HG03108 (cell line): ENCODE data around the gene XRCC5.
"Not testable (repeated sequence)": the region's sequence is repeated elsewhere in the genome, so short reads cannot be mapped to it uniquely, and the experiment has no call there.

Experiments
- ATAC-seq: cut with Tn5 transposase; IDR thresholded peaks from one replicate; pipeline ENCODE4 v1.9.1; 2021; ENCODE audit warnings: moderate library complexity; ENCODE audit not compliant: unreplicated experiment

XRCC5 gene

DNA sequence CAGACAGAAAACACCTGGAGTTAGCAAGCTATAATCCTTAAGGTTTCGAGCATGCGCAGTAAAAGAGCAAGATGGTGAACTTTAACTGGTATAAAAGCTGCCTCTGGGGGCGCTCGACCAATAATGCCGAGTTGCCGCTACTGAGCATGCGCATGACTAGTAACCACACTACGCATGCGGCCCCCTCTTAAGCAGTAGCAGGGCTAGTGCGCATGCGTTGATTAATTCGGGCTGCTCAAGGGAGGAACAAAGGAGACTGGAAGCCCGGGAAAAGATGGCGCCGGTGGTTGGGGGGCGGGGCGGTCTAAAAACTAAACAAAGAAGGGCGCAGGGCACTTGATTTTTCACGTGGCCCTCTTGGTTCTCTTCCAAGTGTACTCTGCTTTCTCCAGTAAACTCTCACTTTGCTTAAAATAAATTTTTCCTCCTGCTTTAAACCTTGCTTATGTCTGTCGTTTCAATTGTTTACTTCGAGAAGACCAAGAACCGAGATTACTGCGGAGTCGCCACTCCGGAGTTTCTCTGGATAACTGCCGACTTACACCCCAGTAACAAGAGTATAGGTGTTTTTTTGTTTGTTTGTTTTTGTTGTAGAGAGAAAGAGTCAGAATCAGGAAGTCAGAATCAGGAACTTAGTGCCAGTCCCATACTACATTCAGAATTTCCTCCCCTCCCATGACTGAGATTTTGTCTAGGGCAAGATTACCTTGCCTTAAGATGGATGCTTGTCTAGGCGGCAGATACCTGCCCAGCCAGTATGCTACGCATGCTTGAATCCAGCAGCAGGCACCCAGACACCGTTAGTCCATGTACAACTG is 5.8 kb downstream of the XRCC5 start:
- ATAC-seq, result peak; percentile 36

DNA sequence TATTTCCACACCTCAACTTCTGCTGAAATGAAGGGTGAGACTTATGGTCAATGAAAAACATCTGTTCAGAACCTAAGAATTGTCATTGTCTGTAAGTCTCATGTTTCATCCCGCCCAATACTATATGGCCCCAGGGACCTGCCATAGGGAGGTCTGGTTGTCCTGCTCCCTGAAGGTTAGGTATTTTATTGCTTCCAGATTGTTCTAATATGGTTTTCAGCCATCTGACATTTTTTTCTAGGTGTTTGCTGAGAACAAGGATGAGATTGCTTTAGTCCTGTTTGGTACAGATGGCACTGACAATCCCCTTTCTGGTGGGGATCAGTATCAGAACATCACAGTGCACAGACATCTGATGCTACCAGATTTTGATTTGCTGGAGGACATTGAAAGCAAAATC is 7.3 kb downstream of the XRCC5 start:
- ATAC-seq, result no peak

- ATAC-seq, result no peak
Measured at GRCh38 chr2:216117561-216118340, 8.6 kb downstream of the XRCC5 start.

- no peak for ATAC-seq
Measured at GRCh38 chr2:216118474-216118873, 9.3 kb downstream of the XRCC5 start.

GRCh38 chr2:216119146-216119545 is 10.0 kb downstream of the XRCC5 start:
- ATAC-seq, result no peak

DNA sequence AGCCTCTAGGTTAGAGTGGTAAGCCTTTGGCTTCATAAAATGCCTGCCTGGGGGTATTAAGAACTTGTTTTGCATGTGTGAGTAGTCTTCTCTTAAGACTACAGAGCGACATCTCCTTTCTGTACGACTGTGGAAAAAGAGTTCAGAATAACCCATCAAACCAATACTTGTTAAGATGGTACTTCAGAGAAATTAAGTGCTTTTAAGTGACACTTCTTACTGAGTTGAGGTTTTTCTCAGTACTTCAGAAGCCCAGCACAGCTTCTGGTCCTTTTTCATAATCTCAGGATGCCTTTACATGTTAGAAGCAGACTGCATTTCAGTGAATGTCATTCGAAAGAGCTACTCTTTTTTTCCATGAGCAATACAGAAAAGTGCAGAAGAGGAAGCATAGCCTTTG is 10.8 kb downstream of the XRCC5 start:
- ATAC-seq, result no peak

DNA sequence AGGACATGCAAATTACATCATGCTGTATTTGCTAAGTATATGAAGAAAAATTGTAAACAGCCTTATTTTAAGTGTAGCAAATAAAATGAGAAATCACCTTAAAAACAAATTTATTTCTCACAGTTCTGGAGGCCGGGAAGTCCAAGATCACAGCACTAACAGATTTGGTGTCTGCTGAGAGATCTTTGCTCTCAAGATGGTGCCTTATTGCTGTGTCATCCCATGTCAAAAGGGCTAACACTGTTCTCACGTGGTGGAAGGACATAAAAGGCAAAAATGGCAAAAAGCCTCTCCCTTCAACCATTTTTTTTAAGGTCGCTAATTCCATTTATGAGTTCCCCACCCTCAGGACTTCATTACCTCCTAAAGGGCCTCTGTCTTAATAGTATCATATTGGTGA is 12.1 kb downstream of the XRCC5 start:
- ATAC-seq, result no peak

- ATAC-seq, result no peak
Measured at GRCh38 chr2:216126943-216127342, 17.8 kb downstream of the XRCC5 start.

GRCh38 chr2:216130346-216130971 is 21.3 kb downstream of the XRCC5 start:
- no peak for ATAC-seq

DNA sequence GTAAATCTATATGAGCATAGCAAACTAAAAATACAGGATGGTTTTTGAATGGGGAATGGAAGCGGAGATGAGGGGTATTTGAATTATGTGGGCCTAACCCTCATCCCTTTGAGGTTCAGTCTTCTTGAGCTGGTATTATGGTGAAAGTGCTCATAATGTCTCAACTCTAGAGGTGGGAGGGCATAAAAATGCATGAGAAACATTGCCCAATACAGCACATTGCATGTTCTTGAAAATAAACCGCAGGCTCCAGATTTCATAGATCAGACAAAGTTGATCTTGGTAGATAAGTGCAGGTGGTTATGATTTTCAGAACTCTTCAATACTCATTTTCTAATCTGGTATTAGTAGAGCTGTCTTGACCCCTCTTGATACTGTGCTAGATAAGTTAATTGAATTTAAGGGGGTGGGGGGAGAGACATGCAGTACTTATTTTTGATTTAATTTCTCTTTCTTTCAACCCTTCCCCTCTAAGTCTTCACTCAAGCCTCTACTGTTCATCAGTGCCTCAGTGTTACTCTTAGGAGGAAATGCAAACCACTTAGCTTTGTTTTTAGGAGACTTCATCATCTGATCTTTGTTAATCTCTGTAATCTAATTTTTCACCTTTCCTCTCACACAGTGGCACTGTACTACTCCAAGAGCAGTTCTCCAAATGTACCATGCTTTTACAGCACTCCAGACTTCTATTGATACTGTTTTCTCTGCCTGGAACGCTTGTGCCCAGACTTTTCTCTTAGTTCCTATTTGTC is 22.2 kb downstream of the XRCC5 start:
- no peak for ATAC-seq

DNA sequence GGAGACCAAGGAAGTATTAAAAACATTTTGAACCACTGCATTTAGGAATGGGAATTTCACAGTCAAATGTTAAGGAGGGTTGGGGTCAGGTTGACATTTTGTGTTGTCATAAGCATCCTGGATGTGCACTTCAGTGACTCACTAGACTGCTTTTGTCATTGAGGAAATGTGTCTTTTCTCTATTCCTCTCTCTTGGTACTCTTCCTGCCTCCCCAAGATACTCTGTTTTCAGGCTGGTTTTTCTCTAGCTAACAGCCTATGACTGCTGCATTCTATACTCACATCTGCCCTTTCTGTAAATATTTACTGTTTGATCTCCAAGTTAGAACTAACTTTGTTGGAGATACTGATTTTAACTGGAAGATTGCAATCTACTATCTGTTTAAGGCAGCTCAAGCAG is 23.4 kb downstream of the XRCC5 start:
- no peak for ATAC-seq

- ATAC-seq, result no peak
Measured at GRCh38 chr2:216133397-216133796, 24.2 kb downstream of the XRCC5 start.

- ATAC-seq, result no peak
Measured at GRCh38 chr2:216134958-216135541, 25.9 kb downstream of the XRCC5 start.

GRCh38 chr2:216139884-216140283 is 30.7 kb downstream of the XRCC5 start:
- ATAC-seq, result no peak

GRCh38 chr2:216141516-216141915 is 32.4 kb downstream of the XRCC5 start:
- not testable (repeated sequence) for ATAC-seq

DNA sequence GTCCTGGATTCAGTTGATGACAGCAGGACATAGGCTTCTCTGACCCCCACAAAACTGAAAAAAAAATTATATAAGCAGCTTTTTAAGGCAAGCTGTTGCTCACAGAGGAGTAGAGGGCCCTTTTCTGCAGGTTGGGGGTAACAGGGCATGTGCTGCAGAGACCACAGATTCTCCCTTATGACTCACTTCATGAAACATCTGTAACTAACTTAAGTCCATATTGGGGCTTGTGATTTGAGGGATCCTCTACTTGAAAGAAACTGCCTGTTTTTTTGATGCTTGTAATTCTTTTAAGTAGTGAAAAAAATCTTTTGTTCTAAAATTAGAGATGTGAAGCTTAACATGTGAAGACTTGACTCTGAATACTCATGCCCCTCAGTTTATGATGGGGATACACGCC is 33.4 kb downstream of the XRCC5 start:
- peak; percentile 98 for ATAC-seq

GRCh38 chr2:216144372-216144771 is 35.2 kb downstream of the XRCC5 start:
- ATAC-seq, result no peak

GRCh38 chr2:216144857-216145256 is 35.7 kb downstream of the XRCC5 start:
- no peak for ATAC-seq

DNA sequence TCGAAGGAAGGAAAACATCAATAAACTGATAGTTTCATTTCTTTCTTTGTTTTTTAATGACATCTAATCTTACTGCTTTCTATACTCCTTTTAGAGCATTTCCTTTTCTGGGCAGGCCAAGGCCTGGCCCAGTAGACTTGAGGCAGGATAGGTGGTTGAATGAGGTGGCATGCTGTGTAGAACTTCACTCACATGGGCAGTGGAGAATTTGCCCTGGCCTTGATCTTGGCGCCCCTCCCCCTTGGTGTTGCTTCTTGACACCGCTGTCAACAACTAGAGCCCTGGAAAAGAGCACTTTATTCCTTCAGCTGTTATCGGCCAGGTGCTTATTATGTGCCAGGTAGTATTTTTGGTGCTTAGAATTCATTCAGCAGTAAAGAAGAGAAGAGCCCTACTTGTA is 37.4 kb downstream of the XRCC5 start:
- no peak for ATAC-seq

DNA sequence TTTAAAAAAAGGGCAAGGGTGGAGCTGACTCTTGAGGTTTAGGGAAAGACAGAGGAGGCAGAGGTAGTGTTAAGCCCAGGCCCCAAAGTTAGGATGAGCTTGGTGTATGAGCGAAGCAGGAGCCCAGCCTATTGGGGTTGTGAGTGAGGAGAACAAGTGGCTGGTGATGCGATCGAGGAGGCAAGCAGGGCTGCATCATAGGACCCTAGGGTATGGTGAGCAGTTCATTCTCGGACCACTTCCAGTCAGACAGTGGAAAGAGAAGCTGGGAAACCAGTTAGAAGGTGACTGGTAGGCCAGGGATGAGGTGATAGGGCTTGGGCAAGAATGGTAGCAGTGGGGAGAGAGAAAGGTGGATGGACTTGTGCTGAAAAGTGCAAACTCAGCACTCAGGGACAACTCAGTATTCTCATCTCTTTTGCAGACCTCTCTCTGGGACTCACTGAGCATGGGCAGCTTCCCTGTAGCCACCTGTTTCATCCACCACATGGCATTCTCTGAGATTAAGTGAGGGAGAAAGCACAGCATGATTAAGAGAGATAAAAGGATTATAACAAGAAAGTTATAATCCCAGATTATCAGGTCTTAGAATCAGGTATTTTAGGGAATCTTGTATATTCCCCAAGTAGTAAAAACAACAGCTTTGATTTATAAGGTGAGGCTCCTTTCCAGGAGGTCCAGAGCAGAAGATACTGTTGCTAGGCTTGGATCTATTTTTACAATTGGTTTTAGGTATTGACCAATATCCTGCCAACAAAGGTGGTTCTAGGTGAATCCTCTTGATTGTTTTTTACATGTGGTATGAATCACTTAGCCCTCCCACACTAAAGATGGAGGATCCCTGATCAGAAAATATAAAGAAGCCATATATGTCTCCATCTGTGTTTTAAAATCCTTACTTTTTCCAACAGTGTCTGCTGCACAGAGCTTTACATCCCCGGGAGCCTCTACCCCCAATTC is 38.3 kb downstream of the XRCC5 start:
- no peak for ATAC-seq
